T-helper 2 cell treated with Interferon-gamma antibody and Interleukin-4, amounts not matched to agents 5 μg/mL and 100 μg/mL, for 36 hours (primary cell): ENCODE measurements around the gene RNF220.
"Not testable (repeated sequence)": the region's sequence is repeated elsewhere in the genome, so short reads cannot be mapped to it uniquely, and the experiment has no call there.

Experiments
- DNase-seq: peaks from one replicate; pipeline ENCODE4 v3.0.0; 2021; ENCODE audit warnings: low spot score
- H3K27ac Mint-ChIP-seq: one replicate; pipeline ENCODE4 v1.8.0; 2021; ENCODE audit warnings: mild to moderate bottlenecking, mixed read lengths
- H3K27me3 Mint-ChIP-seq: one replicate; pipeline ENCODE4 v1.8.0; 2021; ENCODE audit warnings: low read depth, mixed read lengths
- H3K36me3 Mint-ChIP-seq: one replicate; pipeline ENCODE4 v1.8.0; 2021; ENCODE audit warnings: low read depth, mixed read lengths
- H3K4me1 Mint-ChIP-seq: one replicate; pipeline ENCODE4 v1.8.0; 2021; ENCODE audit warnings: low read depth, mixed read lengths
- H3K4me3 Mint-ChIP-seq: one replicate; pipeline ENCODE4 v1.8.0; 2022; ENCODE audit warnings: mild to moderate bottlenecking, moderate library complexity, mixed read lengths
- H3K9me3 Mint-ChIP-seq: one replicate; pipeline ENCODE4 v1.8.0; 2021; ENCODE audit warnings: mixed read lengths

RNF220 gene

GRCh38 chr1:44698138-44698537 is 293.1 kb downstream of the RNF220 start:
- H3K27me3 Mint-ChIP-seq: no peaks in the 10 kb centered on the region
- H3K27ac Mint-ChIP-seq: no peak overlapping the region
- DNase-seq: no peak
- no peaks in the 10 kb centered on the region for H3K9me3 Mint-ChIP-seq
- H3K4me3 Mint-ChIP-seq: no peak overlapping the region
- H3K36me3 Mint-ChIP-seq: no peaks in the 10 kb centered on the region
- peaks cover 12% of the 10 kb centered on the region for H3K4me1 Mint-ChIP-seq

- not testable (repeated sequence) for H3K9me3 Mint-ChIP-seq, H3K4me3 Mint-ChIP-seq, H3K36me3 Mint-ChIP-seq, DNase-seq, H3K27ac Mint-ChIP-seq, H3K27me3 Mint-ChIP-seq
- peaks cover 12% of the 10 kb centered on the region for H3K4me1 Mint-ChIP-seq
Measured at GRCh38 chr1:44699375-44699774, 294.3 kb downstream of the RNF220 start.

- peaks cover 12% of the 10 kb centered on the region for H3K4me1 Mint-ChIP-seq
- no peaks in the 10 kb centered on the region for H3K9me3 Mint-ChIP-seq
- H3K27me3 Mint-ChIP-seq: no peaks in the 10 kb centered on the region
- no peak overlapping the region for H3K4me3 Mint-ChIP-seq
- H3K36me3 Mint-ChIP-seq: no peaks in the 10 kb centered on the region
- no peak overlapping the region for H3K27ac Mint-ChIP-seq
- DNase-seq: no peak
Measured at GRCh38 chr1:44700573-44700972, 295.5 kb downstream of the RNF220 start.

- no peak for DNase-seq
- peaks cover 12% of the 10 kb centered on the region for H3K4me1 Mint-ChIP-seq
- H3K27ac Mint-ChIP-seq: no peak overlapping the region
- no peaks in the 10 kb centered on the region for H3K27me3 Mint-ChIP-seq
- no peak overlapping the region for H3K4me3 Mint-ChIP-seq
- no peaks in the 10 kb centered on the region for H3K9me3 Mint-ChIP-seq
- H3K36me3 Mint-ChIP-seq: no peaks in the 10 kb centered on the region
Measured at GRCh38 chr1:44701141-44701573, 296.1 kb downstream of the RNF220 start.
